HG03045 (cell line): ENCODE measurements around the gene INPP5A.

Source experiments
- ATAC-seq: cut with Tn5 transposase; IDR thresholded peaks from one replicate; pipeline ENCODE4 v1.9.1; 2021; ENCODE audit warnings: mild to moderate bottlenecking, moderate library complexity; ENCODE audit not compliant: unreplicated experiment

Gene INPP5A

DNA sequence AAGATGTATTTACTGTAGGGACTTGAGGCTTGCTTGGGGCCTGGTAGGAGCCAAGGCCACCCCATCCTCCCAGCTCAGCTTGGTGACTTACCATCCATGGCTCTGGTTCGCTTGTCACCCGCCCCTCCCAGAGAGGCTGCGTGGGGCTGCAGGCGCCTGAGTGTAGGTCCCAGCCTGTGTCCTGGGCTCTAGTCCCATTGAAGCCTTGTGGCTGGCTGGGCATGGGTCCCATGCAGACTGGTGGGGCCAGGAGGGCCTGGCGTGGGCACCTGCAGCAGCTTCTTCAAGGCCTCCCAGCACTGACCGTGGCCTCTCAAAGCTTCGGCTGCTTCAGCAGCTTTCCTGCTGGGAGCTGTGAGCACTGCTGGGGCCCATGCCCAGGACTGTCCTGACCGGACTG lies 118.1 kb downstream of the INPP5A start:
- ATAC-seq = no peak

DNA sequence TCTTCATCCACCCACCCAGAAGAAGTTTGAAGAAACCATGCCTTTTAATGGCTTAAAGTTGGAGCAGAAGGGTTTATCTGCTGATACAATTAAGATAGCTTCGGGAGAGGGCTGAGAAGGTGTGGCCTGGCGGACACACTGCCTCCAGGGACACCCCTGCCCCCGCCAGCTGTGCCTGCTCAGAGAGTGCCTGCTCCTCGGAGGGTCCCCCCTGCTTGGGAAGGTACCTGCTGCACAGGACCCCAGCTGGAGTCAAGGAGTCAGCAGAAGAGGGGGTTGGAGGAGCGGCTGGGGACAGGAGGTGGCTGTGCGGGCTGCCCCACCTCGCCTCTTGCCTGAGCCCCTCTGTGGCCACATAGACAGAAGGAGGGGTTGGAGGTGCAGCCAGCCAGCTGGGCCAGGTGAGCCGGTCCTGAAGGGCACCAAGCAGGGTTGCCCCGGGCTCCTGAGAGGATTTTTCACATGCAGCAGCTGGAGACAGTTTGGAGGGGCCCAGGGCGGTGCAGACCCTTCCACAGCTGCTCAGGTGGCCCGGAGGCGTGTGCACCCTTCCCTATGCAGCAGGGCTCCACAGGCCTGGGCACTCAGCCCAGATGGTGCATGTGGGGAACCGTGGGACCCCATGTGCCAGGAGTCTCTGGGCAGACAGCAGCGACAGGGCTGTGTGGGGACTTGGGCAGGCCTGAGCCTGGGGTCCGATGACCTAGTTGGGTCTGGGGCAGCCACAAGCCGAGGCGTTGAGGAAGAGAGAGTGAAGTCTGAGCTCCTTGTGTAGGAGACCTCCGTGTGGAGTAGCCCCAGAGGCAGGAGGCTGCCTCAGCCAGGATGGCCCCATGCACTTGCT lies 118.9 kb downstream of the INPP5A start:
- ATAC-seq = no peak

DNA sequence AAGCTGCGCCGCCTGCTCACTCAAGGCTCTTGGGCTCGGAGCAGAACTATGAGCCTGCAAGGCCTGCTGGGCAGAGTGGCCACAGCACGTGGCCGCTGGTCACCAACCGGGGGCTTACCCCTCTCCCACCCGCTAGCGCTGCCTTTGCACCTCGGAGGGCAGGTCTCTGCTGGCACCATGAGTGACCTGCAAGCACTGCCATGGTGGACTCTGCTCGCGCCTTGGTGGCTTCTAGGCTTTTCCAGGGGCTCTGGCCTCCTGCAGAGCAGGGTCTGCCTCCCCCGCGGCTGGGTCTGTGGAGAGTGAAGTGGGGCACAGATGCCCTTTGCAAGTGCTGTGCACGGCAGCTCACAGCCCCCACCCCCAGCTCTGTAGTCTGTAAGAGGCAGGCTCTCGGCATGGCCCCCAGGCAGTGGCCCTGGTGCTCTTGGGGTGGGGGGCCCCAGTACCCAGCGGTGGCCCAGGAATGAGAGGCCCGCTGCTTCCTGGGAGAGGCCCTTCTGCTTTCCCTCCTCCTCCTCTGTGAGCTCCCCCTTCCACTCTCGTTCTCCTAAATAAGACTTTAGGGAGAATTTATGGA lies 119.6 kb downstream of the INPP5A start:
- ATAC-seq = no peak

DNA sequence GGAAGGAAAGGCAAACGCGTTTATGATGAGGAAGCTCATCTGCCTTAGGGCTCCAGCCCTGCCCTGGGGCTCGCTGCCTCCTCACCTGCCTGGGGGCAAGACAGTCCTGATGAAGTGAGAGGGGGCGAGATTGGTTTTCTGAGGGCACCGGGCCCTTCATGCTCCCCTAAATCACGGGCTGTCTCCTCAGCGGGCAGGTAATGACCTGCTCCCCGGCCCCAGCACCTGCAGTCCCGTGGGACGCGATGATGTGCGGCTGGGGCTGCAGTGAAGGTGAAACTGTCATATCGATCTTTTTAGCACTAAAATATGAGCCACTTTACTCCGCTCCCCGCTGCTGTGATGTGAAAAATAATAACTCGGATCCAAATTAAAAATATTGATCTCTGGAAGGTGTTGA lies 120.2 kb downstream of the INPP5A start:
- ATAC-seq = no peak

DNA sequence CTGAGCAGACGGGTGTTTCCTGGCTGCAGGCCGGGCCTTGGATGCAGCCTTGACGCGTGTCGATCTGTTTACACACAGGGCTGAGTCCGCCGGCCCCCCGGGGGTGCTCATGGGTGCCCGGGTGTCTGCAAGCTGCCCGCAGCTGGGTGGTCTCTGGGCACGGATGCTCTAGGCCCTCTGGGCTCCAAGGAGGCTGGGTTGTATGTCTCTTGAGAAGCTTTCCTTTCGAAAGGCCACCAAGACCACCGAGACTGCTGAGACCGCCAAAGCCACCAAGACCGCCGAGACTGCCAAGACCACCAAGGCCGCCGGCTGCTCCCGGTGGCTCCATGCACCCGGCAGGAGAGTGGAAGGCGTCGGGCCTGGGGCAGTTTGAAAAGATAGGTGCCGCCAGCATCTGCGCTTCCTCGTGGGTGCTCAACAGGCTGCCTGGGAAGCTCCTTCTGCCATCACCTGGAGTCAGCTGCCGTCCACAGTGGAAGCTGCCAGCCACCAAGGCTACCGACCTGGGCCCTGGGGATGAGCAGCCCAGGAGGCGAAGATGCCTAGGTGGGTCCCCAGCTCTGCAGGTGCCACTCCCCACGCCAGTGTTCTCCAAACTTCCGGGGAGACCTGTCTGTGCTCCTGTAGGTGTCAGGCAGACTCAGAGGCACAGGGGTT lies 121.1 kb downstream of the INPP5A start:
- ATAC-seq = no peak

DNA sequence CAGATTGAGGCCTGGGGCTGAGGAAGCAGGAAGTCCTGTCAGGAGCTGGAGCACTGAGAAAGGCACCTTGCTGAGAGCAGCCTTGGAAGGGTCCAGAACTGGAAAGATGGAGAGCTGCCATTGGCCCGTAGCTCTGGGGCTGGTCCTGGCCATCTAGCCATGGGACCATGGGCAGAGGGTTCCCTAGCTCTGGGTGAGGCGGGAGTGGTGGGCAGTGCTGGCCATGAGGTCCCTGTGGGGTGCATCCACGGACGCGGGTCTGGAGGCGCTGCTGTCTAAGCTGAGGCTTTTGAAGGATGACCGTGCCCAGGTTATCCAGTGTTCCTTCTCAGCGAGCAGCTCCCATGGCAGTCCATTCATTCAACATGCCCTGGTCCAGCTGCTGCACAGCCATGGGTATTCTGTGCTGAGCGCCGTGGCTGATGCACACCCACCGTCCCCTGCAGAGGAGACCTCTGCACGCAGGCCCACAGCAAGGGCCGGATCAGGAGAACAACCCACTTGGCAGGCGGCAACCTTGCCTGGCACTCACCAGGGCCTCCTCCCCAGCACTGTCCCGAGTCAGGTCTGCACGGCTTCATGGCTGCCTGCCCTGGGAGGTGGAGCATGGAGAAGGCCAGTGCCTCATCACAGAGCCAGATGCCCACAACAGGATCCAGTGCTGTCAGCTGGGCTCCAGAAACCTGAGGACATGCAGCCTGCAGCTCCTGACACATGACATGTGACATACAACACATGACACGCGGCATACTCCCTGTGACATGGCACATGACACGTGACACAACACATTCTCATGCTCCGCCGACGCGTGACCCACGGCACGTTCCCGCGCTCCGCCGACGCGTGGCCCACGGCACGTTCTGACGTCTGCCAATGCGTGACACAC lies 121.9 kb downstream of the INPP5A start:
- ATAC-seq = no peak

DNA sequence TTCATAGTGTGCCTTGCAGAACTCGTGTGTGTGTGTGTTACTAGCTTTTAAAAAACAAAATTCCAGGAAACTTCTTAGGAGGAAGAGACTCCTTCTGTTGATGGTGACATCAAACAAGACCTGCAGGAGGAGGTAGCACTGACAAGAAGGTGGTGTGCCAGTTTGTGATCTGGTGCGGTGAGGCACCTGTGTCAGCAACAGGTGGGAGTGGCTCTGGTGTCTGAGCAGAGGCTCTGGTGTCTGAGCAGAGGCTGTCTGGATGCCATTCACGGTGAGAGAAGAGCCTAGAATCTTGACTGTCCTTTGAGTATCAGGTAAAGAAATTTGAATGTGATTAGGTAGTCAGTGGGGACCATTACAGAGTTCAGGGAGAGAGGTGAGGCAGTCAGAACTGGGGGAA lies 122.8 kb downstream of the INPP5A start:
- ATAC-seq = no peak

DNA sequence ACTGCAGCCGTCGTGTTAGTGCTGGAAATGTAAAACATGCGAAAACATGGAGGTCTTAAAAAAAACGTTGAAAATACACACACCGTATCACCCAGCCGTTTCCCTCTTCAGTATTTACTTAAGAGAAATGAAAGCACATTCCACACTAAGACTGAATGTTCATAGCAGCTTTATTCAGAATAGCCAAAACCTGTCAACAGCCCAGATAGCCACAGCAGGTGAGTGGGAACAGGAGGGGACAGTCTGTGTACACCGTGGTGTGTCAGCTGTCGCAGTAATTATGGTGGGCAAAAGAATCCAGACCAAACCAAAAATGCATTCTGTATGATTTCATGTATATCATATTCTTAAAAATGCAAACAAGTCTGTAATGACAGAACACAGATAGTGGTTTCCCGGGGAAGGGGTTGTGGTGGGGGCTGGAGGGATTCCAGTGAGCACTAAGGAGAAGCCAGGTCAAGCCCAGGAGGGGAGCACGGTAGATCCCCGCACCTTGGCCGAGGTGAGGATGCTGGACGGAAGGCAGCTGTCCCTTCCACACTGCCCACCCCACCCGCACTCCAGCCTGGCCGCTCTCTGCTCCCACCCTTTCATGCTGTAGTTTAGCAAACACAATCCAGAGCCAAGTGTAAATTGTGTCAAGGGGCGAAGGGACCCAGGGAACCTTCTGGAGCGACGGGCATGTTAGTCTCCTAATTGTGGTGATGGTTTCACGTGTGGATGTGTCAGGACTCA lies 124.8 kb downstream of the INPP5A start:
- no peak for ATAC-seq

DNA sequence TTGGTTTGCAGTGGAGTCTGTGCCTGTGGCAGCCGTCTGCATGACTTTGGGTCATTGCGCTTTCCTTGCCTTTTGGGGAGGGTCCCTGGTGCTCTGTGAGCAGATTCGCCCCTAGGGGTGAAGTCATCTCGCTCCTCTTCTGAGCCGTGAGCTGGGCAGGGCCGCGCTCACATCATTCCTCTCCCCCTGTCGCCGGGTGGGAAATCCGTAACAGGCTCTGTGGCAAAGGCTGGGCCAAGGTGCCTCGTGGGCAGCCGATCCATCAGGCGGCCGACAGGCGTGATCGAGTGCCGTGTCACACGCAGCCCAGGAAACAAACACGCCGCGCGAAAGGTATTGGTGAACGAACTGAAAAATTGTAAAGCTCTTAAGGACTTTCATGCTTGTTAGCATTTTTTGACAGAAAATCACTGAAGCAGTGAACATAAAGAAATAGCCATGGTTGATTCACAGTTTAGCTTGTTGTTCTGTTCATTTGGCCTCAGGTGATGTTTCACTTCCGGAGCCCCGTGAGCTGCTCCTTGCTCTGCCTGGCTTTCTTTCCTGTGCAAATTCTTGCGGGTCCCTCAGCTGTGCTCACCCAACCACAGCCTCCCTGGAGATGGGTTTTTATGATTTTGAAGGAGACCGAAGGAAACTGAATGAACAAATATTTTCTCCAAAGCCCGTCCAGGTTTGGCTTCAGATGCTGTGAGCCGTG lies 126.2 kb downstream of the INPP5A start:
- ATAC-seq = no peak

DNA sequence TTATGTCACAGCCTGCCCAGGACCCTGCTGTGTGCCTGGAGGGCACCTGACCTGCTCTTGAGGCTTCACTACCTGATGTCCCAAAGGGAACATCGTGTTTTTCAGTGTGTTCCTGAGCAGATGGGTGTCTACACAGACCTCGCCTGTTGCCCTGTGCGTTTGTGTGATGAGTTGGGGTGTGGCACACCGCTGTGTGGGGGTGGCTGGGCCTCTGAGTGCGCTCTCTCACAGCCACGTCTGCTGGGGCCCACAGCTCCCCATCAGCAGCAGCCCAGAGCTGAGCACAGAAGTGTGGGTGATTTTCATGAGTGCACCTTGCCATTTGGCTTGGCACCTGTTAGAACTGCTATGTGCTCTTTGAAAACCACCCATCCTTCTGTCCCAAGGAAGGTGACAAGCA lies 126.8 kb downstream of the INPP5A start:
- ATAC-seq = no peak

DNA sequence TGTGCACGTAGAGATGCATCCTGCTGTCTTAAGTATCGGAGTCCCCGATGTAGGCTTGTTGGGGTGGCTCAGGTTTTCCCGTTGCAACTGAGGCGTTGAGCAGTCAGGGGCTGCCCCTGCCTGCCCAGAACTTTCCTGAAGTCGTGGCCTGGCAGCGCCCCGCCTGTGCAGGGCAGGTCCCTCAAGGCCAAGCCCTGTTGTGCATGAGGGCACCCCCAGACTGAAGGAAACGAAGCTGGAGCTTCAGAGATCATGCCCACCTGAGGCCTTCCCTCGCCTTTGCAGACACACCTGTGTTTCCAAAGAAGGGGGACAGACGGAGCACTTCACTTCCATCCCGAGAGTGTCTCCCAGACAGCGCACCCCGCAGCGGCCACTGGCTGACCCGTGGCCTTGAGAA lies 127.3 kb downstream of the INPP5A start:
- ATAC-seq = no peak

DNA sequence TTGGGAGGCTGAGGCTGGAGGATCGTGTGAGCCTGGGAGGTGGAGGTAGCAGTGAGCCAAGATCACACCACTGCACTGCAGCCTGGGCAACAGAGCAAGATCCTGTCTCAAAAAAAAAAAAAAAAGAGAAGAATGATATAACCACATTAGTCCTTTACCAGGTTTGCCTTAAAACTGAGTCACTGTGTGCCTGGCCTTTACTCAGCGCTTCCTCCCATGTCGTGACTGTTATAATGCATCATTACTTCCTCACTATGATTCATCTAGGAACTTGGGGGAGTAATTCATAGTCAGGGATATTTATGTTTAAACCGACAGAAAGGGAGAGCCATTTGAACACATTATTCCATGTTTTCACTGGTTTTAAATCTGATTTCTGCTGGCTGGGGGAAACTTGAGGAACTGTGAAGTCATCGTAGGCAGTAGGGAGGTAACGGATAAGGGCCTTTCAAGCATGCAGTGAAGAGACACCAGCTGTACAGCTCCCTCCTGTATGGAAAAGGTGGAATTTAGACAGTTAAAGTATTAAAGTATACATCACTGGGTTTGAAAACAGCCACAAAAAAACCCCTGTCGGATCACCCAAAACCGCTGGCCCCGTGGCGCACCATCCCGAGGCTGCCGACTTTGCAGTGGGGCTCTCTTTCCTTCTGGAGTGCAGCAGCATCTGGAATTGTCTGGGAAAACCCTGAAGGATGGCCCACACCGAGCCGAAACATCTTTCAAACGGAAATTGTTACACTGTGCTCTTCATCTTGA lies 128.5 kb downstream of the INPP5A start:
- no peak for ATAC-seq

DNA sequence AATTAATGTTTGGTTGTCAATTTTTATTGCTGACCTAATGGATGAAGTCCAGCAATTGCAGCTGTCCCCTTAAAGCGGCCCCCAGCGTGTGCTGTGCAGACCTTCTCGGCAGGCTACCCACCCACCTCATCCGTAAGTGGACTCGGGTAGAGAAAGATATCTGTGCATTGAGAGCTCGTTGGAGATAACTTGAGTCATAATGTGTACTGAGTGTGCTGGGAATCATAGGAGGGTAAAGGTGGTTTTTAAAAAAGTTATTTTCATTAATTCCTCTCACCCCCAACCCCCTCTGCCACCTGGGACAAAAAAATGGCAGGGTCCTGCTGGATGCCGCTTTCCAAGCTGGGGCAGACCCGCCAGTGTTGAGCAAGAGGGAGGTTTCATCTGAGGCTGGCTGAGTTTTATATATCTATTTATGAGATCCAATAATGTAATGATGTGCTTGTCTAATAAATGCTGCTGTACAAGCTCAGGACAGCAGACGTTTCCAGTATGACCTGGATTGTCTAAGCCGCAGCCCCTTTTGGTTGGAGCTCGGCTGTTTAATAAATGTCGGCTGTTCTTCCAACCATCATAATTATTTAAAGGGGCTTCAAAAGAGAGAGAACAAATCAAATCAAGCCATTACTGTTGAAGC lies 129.2 kb downstream of the INPP5A start:
- ATAC-seq = no peak

DNA sequence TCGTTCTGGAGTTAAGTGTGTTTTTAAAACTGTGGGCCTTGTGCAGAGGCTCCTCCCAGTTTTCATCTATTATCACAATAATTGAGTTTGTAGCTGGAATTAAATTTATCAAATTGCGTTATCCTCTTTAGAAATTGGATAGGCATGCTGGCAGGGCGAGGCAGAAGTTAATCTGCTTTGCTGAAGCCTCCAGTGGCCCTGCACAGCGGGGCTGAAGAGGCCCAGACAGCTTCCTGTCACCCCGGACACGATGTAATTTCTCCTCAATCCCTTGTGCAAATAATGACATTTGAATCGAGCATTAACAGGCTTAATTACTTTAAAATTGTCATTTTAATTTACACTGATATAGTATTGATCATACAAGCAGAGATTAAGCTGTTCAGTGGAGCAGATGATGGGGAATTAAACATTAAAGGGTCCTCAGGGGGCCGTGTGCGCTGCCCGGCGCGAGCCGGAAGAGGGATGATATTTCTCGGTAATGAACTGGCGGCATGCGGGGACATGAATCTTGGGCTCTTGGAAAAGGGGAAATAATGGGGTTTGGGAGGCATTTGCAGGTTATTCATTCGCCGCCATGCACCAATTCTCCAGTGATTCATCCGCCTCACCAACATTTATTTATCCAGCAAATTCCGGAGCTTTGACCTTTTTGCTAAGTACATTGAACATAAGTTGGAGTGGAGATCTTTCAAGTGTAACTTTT lies 129.9 kb downstream of the INPP5A start:
- ATAC-seq = no peak

DNA sequence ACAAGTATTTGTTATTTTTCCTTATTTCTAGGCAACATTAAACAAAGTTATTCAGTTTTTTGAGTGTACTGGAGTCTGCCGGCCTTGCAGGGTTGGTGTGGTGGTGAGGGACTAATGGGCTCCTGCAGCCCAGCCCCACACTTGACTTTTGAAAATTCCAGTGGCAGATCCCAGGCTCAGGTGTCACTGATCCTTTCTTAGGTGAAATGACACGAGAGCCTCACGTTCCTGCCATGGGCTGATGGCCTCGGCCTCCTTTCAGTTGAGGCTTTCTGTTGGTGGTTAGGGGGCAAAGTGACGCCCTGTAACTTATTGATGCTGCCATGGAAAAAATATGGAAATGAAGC lies 130.4 kb downstream of the INPP5A start:
- no peak for ATAC-seq

DNA sequence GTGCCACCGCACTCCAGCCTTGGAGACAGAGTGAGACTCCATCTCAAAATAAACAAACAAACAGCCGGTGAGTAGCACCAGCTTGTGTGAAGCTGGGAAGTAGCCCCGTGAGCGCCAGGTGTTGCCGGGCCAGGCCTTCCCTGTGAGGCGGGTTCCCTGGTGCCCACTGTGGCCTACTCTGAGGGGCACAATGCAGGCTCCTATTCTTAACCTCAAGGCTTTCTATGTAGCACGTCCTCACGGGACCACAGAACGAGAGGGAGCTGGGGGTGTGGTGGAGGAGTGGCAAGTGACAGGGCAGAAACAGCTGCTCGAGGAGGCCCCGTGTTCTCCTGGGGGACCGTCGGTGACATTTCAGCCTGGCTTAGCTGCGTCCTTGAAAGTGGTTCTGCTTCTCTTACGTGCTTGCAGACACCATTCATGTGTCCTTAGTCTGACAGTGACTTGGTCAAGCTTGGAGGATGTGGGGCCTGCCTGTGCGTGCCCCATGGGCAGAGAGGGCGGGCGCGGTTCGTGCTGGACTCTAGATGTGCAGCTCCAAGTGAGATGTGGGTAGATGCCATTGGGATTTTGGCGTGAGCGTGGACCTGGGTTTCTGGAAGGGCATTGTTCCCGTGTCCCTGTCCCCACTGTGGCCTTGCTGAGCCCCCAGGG lies 131.7 kb downstream of the INPP5A start:
- no peak for ATAC-seq

DNA sequence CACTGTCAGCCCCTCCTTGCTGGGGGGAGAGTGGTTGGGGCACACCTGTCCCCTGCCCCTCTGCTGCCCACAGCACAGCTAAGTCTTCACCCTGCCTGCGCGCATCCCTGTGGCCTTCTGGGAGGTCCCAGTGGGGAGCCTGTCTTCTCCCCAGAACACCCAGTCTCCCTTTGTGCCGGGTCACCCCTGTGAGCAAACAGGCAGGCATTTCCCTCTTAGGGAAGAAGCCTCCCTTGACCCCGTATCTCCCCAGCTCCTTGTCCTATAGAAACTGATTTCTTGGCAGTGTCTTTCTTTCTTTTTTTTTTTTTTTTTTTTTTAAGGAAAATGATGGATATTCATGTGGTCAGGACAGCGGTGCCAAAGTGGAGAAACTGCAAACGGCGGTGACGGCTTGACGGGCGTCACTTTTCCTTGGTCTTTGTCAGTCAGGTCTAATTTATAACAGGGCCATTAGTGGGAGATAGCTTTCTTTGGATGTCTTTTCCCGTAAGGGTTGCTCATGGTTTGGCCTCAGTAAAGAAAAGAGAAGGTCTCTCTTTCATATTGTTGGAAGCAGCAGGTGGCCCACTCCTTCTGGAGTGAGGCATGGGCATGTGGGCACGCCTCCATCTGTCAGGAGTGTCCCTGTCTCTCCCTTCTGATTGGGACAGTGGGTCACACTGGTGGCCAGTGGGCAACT lies 133.1 kb downstream of the INPP5A start:
- no peak for ATAC-seq
